A549 (cell line): ENCODE results near the gene OBSCN. TPM values are rescaled to one million over a fixed set of nuclear protein-coding genes. Genes with fewer than 3 reads are reported as not detected.

Source experiments
- ATAC-seq, 2 experiments: fragments of 200-7000 bp in 1 of 2; fragments of >200 bp in 1 of 2; cut with Nextera tagmentation in 1 of 2; cut with Tn5 transposase in 1 of 2; 3 replicates each; pipeline versions ENCODE4 v1.8.0 to v1.9.1; 2018 to 2020; ENCODE audit warnings: mild to moderate bottlenecking in 1 of 2, moderate library complexity in 1 of 2
- CTCF ChIA-PET: fragments of 300-600 bp; sonication (Branson Sonifier 250); formaldehyde crosslinking; extraction: SDS; loops from one replicate; lab custom pipeline; 2021; ENCODE audit warnings: antibody characterized with exemption, inconsistent platforms; lab: Yijun Ruan, JAX
- POLR2A ChIA-PET: fragments of 350-600 bp; formaldehyde crosslinking; extraction: SDS; loops from one replicate; lab custom pipeline; 2021; ENCODE audit warnings: antibody characterized with exemption, inconsistent platforms; lab: Yijun Ruan, JAX
- DNase-seq, 2 experiments: peaks; one replicate each; pipeline versions ENCODE4 v3.0.0 to v3.0.0-alpha.2; 2011 to 2016; ENCODE audit warnings: low read depth in 1 of 2, low spot score in 1 of 2
- FAIRE-seq: peaks from 2 replicates; lab custom pipeline; 2011; peaks lifted over from hg19 to GRCh38; lab: Jason Lieb, UNC
- H3K27ac ChIP-seq, 2 experiments: fragments of >200 bp; sonication (Bioruptor Twin); formaldehyde crosslinking; 3 replicates each; pipeline ENCODE4 v1.5.1; 2016 to 2017
- H3K4me1 ChIP-seq: fragments of >200 bp; sonication (Bioruptor Twin); formaldehyde crosslinking; 3 replicates; pipeline ENCODE4 v1.6.1; 2016
- H3K4me2 ChIP-seq: fragments of >200 bp; sonication (Bioruptor Twin); formaldehyde crosslinking; 3 replicates; pipeline ENCODE4 v1.6.1; 2016
- H3K4me3 ChIP-seq: fragments of >200 bp; sonication (Bioruptor Twin); formaldehyde crosslinking; 3 replicates; pipeline ENCODE4 v1.5.1; 2016
- H3K9me3 ChIP-seq: fragments of >200 bp; sonication (Bioruptor Twin); formaldehyde crosslinking; 3 replicates; pipeline ENCODE4 v1.6.1; 2016
- BHLHE40 ChIP-seq: IDR thresholded peaks from 2 replicates; pipeline ENCODE4 v1.6.1; 2012; ENCODE audit warnings: low read depth, low read length, inconsistent platforms
- CEBPB ChIP-seq, 2 experiments: fragments of >200 bp in 1 of 2; sonication (Bioruptor Twin) in 1 of 2; formaldehyde crosslinking in 1 of 2; IDR thresholded peaks; 2 replicates each; pipeline ENCODE4 v1.6.1; 2012 to 2016
- CHD2 ChIP-seq: fragments of 150-350 bp; IDR thresholded peaks from 2 replicates; pipeline ENCODE4 v1.6.1; 2014; ENCODE audit warnings: low read length; ENCODE audit not compliant: partially characterized antibody
- CHD4 ChIP-seq: fragments of 200-600 bp; sonication (generic); IDR thresholded peaks from 2 replicates; pipeline ENCODE4 v1.6.1; 2016; ENCODE audit warnings: antibody characterized with exemption, mild to moderate bottlenecking, borderline replicate concordance
- ESRRA ChIP-seq: fragments of 150-350 bp; IDR thresholded peaks from 2 replicates; pipeline ENCODE4 v1.6.1; 2014; ENCODE audit warnings: mild to moderate bottlenecking, low read length, borderline replicate concordance
- FOSL2 ChIP-seq, 2 experiments: fragments of 450-650 bp in 1 of 2; fragments of >200 bp in 1 of 2; sonication (Bioruptor Twin) in 1 of 2; formaldehyde crosslinking; IDR thresholded peaks; 2 replicates each; pipeline versions ENCODE4 v1.5.0 to v1.6.1; 2016 to 2020; ENCODE audit warnings: mild to moderate bottlenecking in 1 of 2, moderate library complexity in 1 of 2
- HDAC2 ChIP-seq: fragments of 200-600 bp; sonication (generic); IDR thresholded peaks from 2 replicates; pipeline ENCODE4 v1.6.1; 2016
- KDM1A ChIP-seq: fragments of 200-600 bp; sonication (generic); IDR thresholded peaks from 2 replicates; pipeline ENCODE4 v1.6.1; 2016; ENCODE audit warnings: low read depth, mild to moderate bottlenecking
- NPAS2 ChIP-seq: fragments of 250-450 bp; sonication (Bioruptor Pico); IDR thresholded peaks from 2 replicates; pipeline ENCODE4 v1.8.0; 2022; ENCODE audit warnings: mild to moderate bottlenecking, moderate library complexity, borderline replicate concordance
- POLR2A ChIP-seq: IDR thresholded peaks from 2 replicates; pipeline ENCODE4 v1.6.1; 2012; ENCODE audit warnings: mild to moderate bottlenecking, low read length
- POLR2AphosphoS2 ChIP-seq: conservative IDR thresholded peaks from 2 replicates; pipeline ENCODE4 v1.6.1; 2012; ENCODE audit warnings: low read length, improper control_type of control experiment, inconsistent platforms
- RAD21 ChIP-seq, 2 experiments: fragments of >200 bp in 1 of 2; sonication (Bioruptor Twin) in 1 of 2; formaldehyde crosslinking in 1 of 2; IDR thresholded peaks in 1 of 2; conservative IDR thresholded peaks in 1 of 2; 2 replicates in 1 of 2; 3 replicates in 1 of 2; pipeline ENCODE4 v1.6.1; 2012 to 2018; ENCODE audit warnings: inconsistent platforms in 1 of 2
- RARB ChIP-seq: fragments of 250-450 bp; sonication (Bioruptor Pico); IDR thresholded peaks from 2 replicates; pipeline ENCODE4 v1.8.0; 2021; ENCODE audit warnings: mild to moderate bottlenecking, moderate library complexity
- RFX5 ChIP-seq: fragments of 450-650 bp; IDR thresholded peaks from 2 replicates; pipeline ENCODE4 v1.7.1; 2014; ENCODE audit warnings: antibody characterized with exemption, mild to moderate bottlenecking, moderate library complexity
- TFCP2L1 ChIP-seq: fragments of 250-450 bp; sonication (Bioruptor Pico); IDR thresholded peaks from 2 replicates; pipeline ENCODE4 v1.5.0; 2021; ENCODE audit warnings: mild to moderate bottlenecking
- ZC3H11A ChIP-seq: fragments of 450-650 bp; IDR thresholded peaks from 2 replicates; pipeline ENCODE4 v1.6.1; 2014; ENCODE audit warnings: antibody characterized with exemption, mild to moderate bottlenecking
- ZFP36 ChIP-seq: fragments of 450-650 bp; IDR thresholded peaks from 2 replicates; pipeline ENCODE4 v1.6.1; 2014; ENCODE audit warnings: borderline replicate concordance; ENCODE audit not compliant: partially characterized antibody
- ZNF302 ChIP-seq: fragments of 250-450 bp; sonication (Bioruptor Pico); IDR thresholded peaks from 2 replicates; pipeline ENCODE4 v1.9.0; 2021; ENCODE audit warnings: inconsistent platforms, mild to moderate bottlenecking, moderate library complexity
- ZSCAN20 ChIP-seq: fragments of 250-450 bp; sonication (Bioruptor Pico); IDR thresholded peaks from 2 replicates; pipeline ENCODE4 v1.8.0; 2022; ENCODE audit warnings: mild to moderate bottlenecking, moderate library complexity
- WGBS: methylation state at CpG from one replicate; pipeline ENCODE4 v1.1.6; 2017; ENCODE audit errors: missing lambda C conversion rate; 5-methylcytosine and 5-hydroxymethylcytosine counted together
- polyA plus RNA-seq, 4 experiments: library from polyadenylated mRNA; depleted of rRNA in 3 of 4; stranded (reverse); fragments of >200 nt; fragmentation: RNase III in 1 of 4; extraction: RNeasy Plus Mini Kit Qiagen cat#74134 plus additional on column Dnase treatment in 1 of 4; gene quantifications; 2 replicates in 3 of 4; 3 replicates in 1 of 4; pipeline ENCODE4 v1.2.3, GENCODE V29; 2011 to 2017
- TF ChIP-seq, protein P1 (sequence below): fragments of >200 bp; sonication (Bioruptor Twin); formaldehyde crosslinking; IDR thresholded peaks from 2 replicates; pipeline ENCODE4 v1.6.1; 2016
- TF ChIP-seq, protein P2 (sequence below): fragments of >200 bp; sonication (Bioruptor Twin); formaldehyde crosslinking; IDR thresholded peaks from 3 replicates; pipeline ENCODE4 v1.5.1; 2016
- TF ChIP-seq, protein P3 (sequence below): fragments of 250-450 bp; sonication (Bioruptor Pico); IDR thresholded peaks from 2 replicates; pipeline ENCODE4 v1.5.0; 2021; ENCODE audit warnings: mild to moderate bottlenecking, moderate library complexity, borderline replicate concordance

The OBSCN gene
- polyA plus RNA-seq, 2 of the 4 experiments (the other 2 are of a cell fraction), result 3.1 to 6.8 TPM

DNA sequence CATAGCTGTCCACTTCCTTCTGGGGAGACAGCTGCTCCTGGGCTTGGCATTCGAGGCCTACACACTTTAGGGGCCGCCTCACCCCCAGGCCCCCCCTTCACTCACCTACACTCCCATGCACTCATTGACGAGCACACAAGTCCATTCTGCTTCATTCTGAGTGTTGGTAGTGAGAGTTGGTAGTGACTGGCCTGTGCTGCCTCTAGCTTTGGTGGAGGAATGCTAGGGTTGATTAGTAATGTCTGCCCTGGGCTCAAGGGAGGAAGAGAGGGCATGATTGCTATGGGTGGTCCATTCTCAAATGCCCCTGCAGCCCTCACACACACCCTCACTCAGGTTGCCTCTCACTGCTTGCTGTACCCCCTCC lies 168.4 kb downstream of the OBSCN start (continued):
- TF ChIP-seq CEBPB (IDR thresholded peaks at IDR 0.05) (no peak), ZC3H11A (no peak), TFCP2L1 (no peak), ZFP36 (no peak), ZNF302 (CRISPR knock-in tag) (no peak)
- TF ChIP-seq, protein P1, sequence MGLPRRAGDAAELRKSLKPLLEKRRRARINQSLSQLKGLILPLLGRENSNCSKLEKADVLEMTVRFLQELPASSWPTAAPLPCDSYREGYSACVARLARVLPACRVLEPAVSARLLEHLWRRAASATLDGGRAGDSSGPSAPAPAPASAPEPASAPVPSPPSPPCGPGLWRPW, result no peak

DNA sequence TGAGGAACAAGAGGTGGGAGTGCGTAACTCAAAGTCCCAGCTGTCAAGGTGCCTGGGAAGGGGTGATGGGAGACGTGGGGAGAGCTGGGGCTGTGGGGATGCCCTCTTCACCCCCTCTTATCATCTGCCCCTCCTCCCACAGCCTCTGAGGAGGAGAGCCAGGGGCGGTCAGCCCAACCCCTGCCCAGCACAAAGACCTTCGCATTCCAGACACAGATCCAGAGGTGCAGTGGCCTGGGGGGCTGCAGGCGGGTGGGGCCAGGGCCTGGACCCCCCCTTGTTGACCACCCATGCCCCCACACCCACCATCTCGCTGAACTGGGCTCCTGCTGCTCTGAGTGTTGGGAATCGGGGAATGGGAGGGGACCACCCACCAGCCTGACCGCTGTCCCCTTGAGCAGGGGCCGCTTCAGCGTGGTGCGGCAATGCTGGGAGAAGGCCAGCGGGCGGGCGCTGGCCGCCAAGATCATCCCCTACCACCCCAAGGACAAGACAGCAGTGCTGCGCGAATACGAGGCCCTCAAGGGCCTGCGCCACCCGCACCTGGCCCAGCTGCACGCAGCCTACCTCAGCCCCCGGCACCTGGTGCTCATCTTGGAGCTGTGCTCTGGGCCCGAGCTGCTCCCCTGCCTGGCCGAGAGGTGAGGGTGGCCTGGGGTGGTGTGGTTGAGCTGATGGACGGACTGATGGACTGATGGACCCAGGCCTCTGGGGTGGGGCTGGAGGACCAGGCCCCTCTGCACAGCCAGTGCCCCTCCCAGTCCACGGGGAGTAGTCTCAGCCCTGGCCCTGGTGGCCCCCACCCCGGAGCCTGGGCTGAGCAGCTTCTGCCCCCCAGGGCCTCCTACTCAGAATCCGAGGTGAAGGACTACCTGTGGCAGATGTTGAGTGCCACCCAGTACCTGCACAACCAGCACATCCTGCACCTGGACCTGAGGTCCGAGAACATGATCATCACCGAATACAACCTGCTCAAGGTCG lies 169.1 kb downstream of the OBSCN start:
- ATAC-seq (no peak), DNase-seq (no peak), FAIRE-seq (no peak)
- ChIA-PET CTCF (interaction anchor here (2.5 kb wide), 1 partner anchor 137 kb away, joined by 17 read pairs; no protein-coding TSS in a partner anchor), POLR2A (no interaction called here)
- no peak overlapping the region for H3K4me2 ChIP-seq
- WGBS, result 85% methylated on average over 15 of the region's 31 CpGs
- H3K4me1 ChIP-seq, result peaks cover 9% of the 10 kb centered on the region; the same call in 2 of the 3 replicates
- no peaks in the 10 kb centered on the region for H3K9me3 ChIP-seq
- H3K27ac ChIP-seq, result no peak overlapping the region
- TF ChIP-seq RARB (no peak), CHD2 (no peak), RFX5 (no peak), FOSL2 (IDR thresholded peaks at IDR 0.05) (no peak), FOSL2 (CRISPR knock-in tag; IDR thresholded peaks at IDR 0.05) (no peak), POLR2A (no peak), HDAC2 (no peak), NPAS2 (CRISPR knock-in tag) (no peak), KDM1A (no peak), RAD21 (conservative IDR thresholded peaks at IDR 0.05 in 1 of 2, IDR thresholded peaks at IDR 0.05 in 1 of 2) (no peak), ESRRA (no peak), BHLHE40 (no peak), CHD4 (no peak), POLR2AphosphoS2 (no peak), ZSCAN20 (CRISPR knock-in tag) (no peak)
- TF ChIP-seq, protein P2, sequence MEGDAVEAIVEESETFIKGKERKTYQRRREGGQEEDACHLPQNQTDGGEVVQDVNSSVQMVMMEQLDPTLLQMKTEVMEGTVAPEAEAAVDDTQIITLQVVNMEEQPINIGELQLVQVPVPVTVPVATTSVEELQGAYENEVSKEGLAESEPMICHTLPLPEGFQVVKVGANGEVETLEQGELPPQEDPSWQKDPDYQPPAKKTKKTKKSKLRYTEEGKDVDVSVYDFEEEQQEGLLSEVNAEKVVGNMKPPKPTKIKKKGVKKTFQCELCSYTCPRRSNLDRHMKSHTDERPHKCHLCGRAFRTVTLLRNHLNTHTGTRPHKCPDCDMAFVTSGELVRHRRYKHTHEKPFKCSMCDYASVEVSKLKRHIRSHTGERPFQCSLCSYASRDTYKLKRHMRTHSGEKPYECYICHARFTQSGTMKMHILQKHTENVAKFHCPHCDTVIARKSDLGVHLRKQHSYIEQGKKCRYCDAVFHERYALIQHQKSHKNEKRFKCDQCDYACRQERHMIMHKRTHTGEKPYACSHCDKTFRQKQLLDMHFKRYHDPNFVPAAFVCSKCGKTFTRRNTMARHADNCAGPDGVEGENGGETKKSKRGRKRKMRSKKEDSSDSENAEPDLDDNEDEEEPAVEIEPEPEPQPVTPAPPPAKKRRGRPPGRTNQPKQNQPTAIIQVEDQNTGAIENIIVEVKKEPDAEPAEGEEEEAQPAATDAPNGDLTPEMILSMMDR, result no peak
- TF ChIP-seq, protein P3, sequence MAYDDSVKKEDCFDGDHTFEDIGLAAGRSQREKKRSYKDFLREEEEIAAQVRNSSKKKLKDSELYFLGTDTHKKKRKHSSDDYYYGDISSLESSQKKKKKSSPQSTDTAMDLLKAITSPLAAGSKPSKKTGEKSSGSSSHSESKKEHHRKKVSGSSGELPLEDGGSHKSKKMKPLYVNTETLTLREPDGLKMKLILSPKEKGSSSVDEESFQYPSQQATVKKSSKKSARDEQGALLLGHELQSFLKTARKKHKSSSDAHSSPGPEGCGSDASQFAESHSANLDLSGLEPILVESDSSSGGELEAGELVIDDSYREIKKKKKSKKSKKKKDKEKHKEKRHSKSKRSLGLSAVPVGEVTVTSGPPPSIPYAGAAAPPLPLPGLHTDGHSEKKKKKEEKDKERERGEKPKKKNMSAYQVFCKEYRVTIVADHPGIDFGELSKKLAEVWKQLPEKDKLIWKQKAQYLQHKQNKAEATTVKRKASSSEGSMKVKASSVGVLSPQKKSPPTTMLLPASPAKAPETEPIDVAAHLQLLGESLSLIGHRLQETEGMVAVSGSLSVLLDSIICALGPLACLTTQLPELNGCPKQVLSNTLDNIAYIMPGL (CRISPR knock-in tag), result no peak
- H3K4me3 ChIP-seq, result no peak overlapping the region
